AG08396 (cell line): ENCODE results near the gene RPP25L.

Experiments
- DNase-seq: peaks from one replicate; pipeline ENCODE4 v3.0.0; 2012; ENCODE audit warnings: low spot score, mixed read lengths

Gene RPP25L

GRCh38 chr9:34568133-34568532 lies 43.8 kb downstream of the RPP25L start:
- no peak for DNase-seq

GRCh38 chr9:34566972-34567371 lies 44.9 kb downstream of the RPP25L start:
- DNase-seq, result no peak

- DNase-seq, result no peak
Measured at GRCh38 chr9:34566322-34566721, 45.6 kb downstream of the RPP25L start.

- DNase-seq, result no peak
Measured at GRCh38 chr9:34565856-34566255, 46.0 kb downstream of the RPP25L start.

- DNase-seq, result no peak
Measured at GRCh38 chr9:34564617-34565016, 47.3 kb downstream of the RPP25L start.

- no peak for DNase-seq
Measured at GRCh38 chr9:34563262-34563661, 48.6 kb downstream of the RPP25L start.

- DNase-seq, result no peak
Measured at GRCh38 chr9:34562135-34562745, 49.7 kb downstream of the RPP25L start.

DNA sequence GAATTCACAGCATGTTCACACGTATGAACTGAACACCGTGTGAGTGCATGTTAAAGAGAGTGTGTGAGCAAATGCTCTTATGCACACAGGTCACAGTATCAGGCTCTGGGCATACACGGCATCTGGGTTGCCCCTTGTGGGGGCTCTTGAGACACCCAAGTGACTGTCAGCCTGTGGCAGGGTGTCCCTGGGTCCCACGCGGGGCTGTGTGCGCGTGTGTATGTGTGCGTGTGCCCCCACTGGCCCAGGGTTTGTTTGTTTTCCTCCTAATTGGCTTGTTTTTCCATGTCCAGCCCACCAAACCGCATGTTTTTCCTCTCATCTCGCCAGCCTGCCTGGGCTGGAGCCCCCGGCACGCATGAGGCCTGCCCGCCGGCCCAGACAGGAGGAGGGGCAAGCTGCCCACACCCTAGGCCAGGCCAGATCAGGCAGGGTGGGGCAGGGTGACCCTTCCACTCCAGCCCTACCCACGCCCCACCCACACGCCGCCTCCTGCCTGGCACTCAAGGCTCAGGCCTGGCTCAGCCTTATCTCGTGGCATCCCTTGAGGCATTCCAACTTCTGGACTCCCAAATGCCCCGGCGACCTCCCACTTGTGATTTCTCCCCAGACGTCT lies 51.2 kb downstream of the RPP25L start:
- DNase-seq, result no peak
